Activated CD4-positive, alpha-beta T cell treated with anti-CD3 and anti-CD28 coated beads, Interleukin-2, amount 10 ng/mL, durations not matched to agents 24 days and 14 days (primary cell): Measurements from ENCODE around the gene GRK5. TPM values are rescaled to one million over a fixed set of nuclear protein-coding genes. Genes with fewer than 3 reads are reported as not detected.
A peak's percentile ranks its signal among the peaks of the same experiment; 100 is the strongest.

Source experiments
- DNase-seq: peaks from one replicate; pipeline ENCODE4 v3.0.0; 2022
- H3K27ac Mint-ChIP-seq: one replicate; pipeline ENCODE4 v1.8.0; 2022; ENCODE audit warnings: mild to moderate bottlenecking, mixed read lengths
- H3K27me3 Mint-ChIP-seq: one replicate; pipeline ENCODE4 v1.8.0; 2022; ENCODE audit warnings: mixed read lengths
- H3K36me3 Mint-ChIP-seq: one replicate; pipeline ENCODE4 v1.8.0; 2022; ENCODE audit warnings: low read depth, mild to moderate bottlenecking, mixed read lengths
- H3K4me1 Mint-ChIP-seq: one replicate; pipeline ENCODE4 v1.8.0; 2021; ENCODE audit warnings: mixed read lengths
- H3K4me3 Mint-ChIP-seq: one replicate; pipeline ENCODE4 v1.8.0; 2022; ENCODE audit warnings: mild to moderate bottlenecking, moderate library complexity, mixed read lengths
- H3K9me3 Mint-ChIP-seq: one replicate; pipeline ENCODE4 v1.8.0; 2021; ENCODE audit warnings: mixed read lengths
- intact Hi-C: fragments of 100-400 bp; cut with micrococcal nuclease; formaldehyde crosslinking; loops from one replicate; pipeline ENCODE4 v1.15.1; 2023
- total RNA-seq: library from RNA; stranded (reverse); gene quantifications from 2 replicates; pipeline ENCODE4 v1.2.3, GENCODE V29; 2022

GRK5 gene
- total RNA-seq, 1 donor from 2014 or later: 27.3 TPM

DNA sequence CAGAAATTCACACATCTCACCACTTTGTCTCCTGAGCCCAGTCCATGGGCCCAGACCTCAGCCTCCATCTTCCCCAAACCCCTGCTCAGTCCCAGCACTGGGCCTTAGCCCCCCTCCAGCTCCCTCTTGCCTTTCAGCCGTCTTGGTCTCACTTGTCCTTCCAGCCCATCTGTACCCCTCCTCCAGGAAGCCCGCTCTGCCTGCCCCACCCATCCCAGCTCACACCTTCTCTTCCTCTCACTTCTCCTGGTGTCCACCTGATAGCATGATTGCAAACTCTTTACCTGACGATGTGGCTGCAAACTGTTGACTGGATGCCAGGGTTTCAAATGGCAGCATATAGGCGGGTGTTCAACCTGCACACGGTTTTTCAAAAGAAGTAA, 238.6 kb downstream of the GRK5 start:
- Mint-ChIP-seq H3K4me1 (peaks cover 7% of the 10 kb centered on the region), H3K36me3 (peaks cover 17% of the 10 kb centered on the region), H3K27ac (no peak overlapping the region), H3K27me3 (no peaks in the 10 kb centered on the region), H3K9me3 (no peaks in the 10 kb centered on the region), H3K4me3 (no peak overlapping the region)
- intact Hi-C loops: loop anchor here (1.0 to 5.0 kb wide), 2 partner anchors 41 to 247 kb away; no protein-coding TSS in a partner anchor
- DNase-seq: no peak

DNA sequence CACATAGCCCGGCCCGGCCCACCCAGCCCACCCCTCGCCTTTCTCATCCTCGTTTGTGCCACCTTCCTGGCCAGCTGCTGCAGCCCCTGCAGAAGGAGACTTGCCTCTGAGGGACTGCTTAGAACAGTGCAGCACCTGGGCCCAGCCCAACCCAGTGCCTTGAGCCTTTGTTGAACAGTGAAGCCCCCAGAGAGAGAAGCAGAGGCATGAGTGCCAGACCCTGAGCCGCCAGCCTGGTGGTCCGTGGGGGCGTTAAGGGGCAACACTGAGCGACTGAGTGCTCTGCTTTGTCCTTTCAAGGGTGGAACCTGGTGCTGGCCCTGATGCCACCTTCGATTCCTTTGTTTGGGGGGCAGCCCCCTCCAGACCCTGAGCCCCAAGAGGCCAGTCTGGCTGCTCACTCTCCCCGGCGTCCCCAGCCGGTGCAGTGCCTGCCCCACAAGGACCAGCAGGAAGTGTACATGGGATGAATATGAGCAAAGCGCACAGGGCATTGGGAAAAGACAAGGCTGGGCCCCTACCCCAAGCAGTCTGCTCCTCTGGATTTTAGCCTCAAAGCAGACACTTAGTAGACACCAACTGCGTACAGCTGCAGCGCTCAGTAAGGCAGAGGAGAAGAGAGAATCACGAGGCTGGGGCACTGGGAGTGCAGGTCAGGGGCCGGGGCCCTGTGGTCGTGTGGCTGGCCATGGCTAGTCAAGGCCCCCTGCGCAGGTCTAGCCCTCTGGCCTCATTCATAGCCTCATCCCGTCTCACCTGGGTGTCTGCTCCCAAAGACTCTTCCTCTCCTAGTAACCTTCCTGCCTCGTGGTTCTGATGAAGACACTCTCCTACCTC, 239.3 kb downstream of the GRK5 start:
- no peaks in the 10 kb centered on the region for H3K27me3 Mint-ChIP-seq
- no peak overlapping the region for H3K27ac Mint-ChIP-seq
- intact Hi-C loops: loop anchor here (5.0 kb wide), 1 partner anchor 41 kb away; no protein-coding TSS in a partner anchor
- no peaks in the 10 kb centered on the region for H3K9me3 Mint-ChIP-seq
- H3K36me3 Mint-ChIP-seq: peaks cover 17% of the 10 kb centered on the region
- peaks cover 7% of the 10 kb centered on the region for H3K4me1 Mint-ChIP-seq
- no peak for DNase-seq
- H3K4me3 Mint-ChIP-seq: no peak overlapping the region

DNA sequence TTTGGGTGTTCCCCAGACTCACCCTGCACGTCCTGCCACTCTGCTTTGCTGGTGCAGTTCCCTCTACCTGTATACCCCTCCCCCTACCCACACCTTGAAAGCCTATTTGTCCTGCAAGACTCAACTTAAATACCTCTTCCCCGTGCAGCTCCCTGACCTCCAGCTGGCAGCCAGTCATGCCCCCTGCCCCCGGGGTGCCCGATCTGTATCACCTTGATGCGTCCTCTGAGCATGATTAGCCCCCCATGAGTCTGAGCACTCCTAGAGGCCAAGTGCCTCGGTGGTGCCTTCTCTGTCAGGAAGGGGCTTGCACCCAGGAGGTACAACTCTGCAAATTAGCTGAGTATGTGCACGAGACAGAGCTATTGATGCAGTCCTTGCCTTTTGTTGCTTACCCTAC, 240.1 kb downstream of the GRK5 start:
- Mint-ChIP-seq H3K4me3 (no peak overlapping the region), H3K27ac (peak overlapping the region; percentile 22), H3K4me1 (peaks cover 7% of the 10 kb centered on the region), H3K9me3 (no peaks in the 10 kb centered on the region), H3K36me3 (peaks cover 17% of the 10 kb centered on the region), H3K27me3 (no peaks in the 10 kb centered on the region)
- DNase-seq: no peak
- intact Hi-C loops: loop anchor here (5.0 kb wide), 1 partner anchor 40 kb away; no protein-coding TSS in a partner anchor

DNA sequence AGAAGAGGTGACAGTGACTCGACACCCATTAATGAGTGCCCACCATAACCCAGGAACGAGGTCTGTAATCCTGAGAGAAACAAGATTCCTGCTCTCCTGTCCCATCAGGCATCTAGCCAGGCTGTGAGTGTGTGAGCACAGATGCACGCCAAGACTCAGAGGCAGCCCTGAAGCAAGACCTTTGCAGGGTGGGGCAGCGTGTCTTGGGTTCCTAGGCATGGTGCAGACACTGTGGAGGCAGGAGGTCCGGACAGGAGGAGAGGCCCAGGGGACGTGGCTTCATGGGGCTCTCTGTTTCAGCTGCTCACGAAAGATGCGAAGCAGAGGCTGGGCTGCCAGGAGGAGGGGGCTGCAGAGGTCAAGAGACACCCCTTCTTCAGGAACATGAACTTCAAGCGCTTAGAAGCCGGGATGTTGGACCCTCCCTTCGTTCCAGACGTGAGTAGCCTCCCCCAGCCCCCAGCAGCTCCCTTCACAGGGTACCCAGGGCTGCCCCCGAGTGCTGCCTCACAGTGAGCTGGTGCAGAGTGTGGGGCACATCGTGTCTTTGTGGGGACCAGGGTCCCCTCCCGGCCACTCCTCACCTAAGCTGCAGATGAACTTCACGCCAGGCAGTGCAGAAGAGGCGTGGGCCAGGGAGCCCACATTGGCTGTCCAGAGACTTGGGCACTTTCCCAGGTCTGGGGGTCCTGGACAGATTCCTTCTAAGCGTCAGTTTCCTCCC, 240.6 kb downstream of the GRK5 start:
- intact Hi-C loops: loop anchor here (5.0 kb wide), 1 partner anchor 39 kb away; no protein-coding TSS in a partner anchor
- H3K9me3 Mint-ChIP-seq: no peaks in the 10 kb centered on the region
- H3K27me3 Mint-ChIP-seq: no peaks in the 10 kb centered on the region
- peaks cover 17% of the 10 kb centered on the region for H3K36me3 Mint-ChIP-seq
- peaks cover 7% of the 10 kb centered on the region for H3K4me1 Mint-ChIP-seq
- no peak overlapping the region for H3K27ac Mint-ChIP-seq
- H3K4me3 Mint-ChIP-seq: no peak overlapping the region
- no peak for DNase-seq

DNA sequence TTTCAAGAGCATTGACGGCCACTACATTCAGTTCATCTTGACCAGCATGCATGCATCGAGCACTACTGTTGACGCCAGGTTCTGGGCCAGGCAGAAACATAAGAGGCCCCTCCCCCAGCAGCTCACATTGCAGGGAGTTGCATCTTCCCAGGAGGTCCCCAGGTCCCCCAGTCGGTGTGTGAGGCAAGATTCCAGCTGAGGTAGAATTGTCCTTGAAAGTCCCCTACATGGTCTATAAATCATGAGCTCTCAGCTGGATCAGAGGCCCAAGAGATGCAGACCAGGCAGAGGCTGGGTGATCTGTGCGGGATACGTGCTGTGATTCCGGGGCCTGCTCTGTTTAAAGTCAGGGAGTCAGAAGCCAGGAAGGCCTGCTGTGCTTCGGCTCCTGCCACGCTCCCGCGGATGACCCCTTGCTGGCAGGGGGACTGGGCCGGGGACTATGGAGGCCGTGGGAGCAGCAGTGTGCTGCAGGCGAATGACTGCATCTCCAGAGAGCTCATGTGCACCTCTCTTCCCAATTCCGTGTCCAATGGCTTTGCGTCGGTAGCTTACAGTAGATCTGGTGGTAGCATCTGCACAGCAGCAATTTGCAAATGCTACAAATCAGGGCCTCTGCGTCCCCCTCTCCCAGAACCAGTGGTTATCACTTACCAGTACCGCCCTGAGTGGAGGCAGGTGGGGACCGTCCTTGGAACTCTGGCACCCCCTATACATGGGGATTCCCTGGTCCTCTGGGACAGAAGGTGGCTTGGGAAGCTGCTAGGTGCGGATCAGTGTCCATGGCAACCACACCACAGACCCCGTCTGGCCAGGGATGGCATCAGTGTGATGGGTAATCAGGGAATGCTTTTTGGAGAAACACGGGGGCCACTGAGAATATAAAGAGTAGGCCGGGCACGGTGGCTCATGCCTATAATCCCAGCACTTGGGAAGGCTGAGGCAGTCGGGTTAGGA, 241.5 kb downstream of the GRK5 start:
- H3K27me3 Mint-ChIP-seq: no peaks in the 10 kb centered on the region
- no peak for DNase-seq
- peaks cover 18% of the 10 kb centered on the region for H3K36me3 Mint-ChIP-seq
- intact Hi-C loops: loop anchor here (5.0 kb wide), 1 partner anchor 38 kb away; no protein-coding TSS in a partner anchor
- H3K4me3 Mint-ChIP-seq: no peak overlapping the region
- H3K9me3 Mint-ChIP-seq: no peaks in the 10 kb centered on the region
- no peak overlapping the region for H3K27ac Mint-ChIP-seq
- peaks cover 7% of the 10 kb centered on the region for H3K4me1 Mint-ChIP-seq

DNA sequence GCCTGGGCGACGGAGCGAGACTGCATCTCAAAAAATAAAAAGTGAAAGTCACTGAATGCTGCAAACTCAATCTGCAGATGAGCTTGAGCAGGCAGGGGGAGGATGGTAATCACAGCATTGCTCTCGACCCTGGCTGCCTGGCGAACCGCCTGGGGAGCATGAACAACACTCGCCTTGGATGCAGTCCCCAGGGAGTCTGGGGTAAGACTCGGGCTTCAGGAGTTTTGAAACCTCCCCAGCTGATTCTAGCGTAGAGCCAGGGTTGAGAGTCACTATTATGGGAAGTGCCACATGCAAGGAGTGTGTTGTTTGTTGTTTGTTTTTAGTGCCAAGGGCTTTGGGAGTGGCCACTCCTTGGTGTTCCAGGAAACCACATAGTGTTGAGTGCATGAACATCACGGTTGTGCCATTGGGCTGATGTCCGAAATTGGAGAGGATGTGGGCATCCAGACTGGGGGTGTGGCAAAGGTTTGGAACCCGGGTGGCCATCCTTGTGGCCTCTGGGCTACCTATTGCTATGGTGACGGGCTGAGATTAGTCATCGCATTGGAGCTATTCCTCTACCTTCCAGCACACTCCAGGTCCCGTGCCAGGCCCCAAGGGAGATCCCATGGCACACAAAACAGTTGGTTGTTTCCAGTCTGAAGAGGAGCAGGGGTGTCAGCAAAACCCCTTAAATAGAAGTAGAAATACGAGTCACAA, 242.5 kb downstream of the GRK5 start:
- Mint-ChIP-seq H3K4me1 (peaks cover 5% of the 10 kb centered on the region), H3K4me3 (no peak overlapping the region), H3K36me3 (peaks cover 18% of the 10 kb centered on the region), H3K27me3 (no peaks in the 10 kb centered on the region), H3K27ac (no peak overlapping the region), H3K9me3 (no peaks in the 10 kb centered on the region)
- intact Hi-C loops: loop anchor here (5.0 kb wide), 1 partner anchor 37 kb away; no protein-coding TSS in a partner anchor
- DNase-seq: no peak

DNA sequence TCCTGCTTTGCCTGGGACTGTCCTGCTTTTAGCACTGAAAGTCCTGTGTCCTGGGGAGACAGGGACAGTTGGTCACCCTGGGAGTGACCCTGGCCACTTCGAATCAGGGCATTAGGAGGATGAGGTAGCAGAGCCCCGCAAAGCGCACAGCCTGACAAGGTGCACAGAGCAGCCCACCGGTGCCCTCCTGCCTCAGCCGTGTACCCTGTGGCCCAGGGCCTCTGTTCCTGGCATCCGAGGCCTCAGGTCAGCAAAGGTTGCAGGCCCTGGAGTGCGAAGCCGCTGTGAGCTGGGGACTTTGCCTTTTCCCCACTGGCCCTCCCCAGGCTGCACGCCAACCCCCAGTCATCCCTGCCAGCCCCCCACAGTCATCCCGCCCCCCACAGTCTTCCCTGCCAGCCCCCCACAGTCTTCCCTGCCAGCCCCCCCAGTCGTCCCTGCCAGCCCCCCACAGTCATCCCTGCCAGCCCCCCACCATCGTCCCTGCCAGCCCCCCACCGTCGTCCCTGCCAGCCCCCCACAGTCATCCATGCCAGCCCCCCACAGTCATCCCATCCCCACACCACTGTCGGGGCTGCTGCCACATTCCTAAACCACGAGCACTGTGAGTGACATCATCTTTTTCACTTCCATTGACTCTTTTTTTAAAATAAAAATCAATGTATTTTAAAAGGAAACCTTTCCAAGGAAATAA, 243.4 kb downstream of the GRK5 start:
- DNase-seq: no peak
- no peaks in the 10 kb centered on the region for H3K4me1 Mint-ChIP-seq
- H3K9me3 Mint-ChIP-seq: no peaks in the 10 kb centered on the region
- H3K27ac Mint-ChIP-seq: no peak overlapping the region
- intact Hi-C loops: no loop called here
- H3K4me3 Mint-ChIP-seq: no peak overlapping the region
- H3K27me3 Mint-ChIP-seq: no peaks in the 10 kb centered on the region
- peaks cover 18% of the 10 kb centered on the region for H3K36me3 Mint-ChIP-seq

DNA sequence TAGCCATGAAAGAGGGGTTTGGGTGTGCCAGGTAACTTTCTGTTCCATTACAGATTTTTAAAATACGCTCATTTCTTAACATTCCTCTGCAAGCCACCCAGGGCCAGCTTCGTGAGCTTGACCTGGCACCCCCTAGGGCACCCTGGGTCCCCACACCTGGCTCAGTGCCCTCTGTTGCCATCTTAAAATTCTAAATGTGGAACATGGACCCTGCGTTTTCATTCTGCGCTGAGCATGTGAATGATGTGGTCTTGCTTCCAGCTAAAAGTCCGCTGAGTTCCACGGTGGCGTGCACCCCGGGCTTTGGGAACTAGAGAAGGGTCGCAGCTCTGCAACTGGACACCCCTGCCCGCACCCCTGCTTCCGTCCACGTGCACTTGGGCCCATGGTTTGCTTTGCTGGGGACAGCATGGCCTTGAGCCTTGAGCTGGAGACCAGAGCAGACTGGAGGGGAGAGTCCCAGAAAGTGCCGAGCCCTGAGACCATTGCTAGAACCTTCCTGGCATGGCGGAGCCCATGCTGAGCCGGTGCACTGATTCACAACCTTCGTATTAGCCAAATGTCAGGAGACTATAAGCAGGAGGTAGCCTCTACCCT, 244.0 kb downstream of the GRK5 start:
- H3K4me3 Mint-ChIP-seq: no peak overlapping the region
- no peaks in the 10 kb centered on the region for H3K4me1 Mint-ChIP-seq
- no peaks in the 10 kb centered on the region for H3K9me3 Mint-ChIP-seq
- H3K36me3 Mint-ChIP-seq: peaks cover 18% of the 10 kb centered on the region
- H3K27ac Mint-ChIP-seq: no peak overlapping the region
- intact Hi-C loops: no loop called here
- H3K27me3 Mint-ChIP-seq: no peaks in the 10 kb centered on the region
- no peak for DNase-seq

DNA sequence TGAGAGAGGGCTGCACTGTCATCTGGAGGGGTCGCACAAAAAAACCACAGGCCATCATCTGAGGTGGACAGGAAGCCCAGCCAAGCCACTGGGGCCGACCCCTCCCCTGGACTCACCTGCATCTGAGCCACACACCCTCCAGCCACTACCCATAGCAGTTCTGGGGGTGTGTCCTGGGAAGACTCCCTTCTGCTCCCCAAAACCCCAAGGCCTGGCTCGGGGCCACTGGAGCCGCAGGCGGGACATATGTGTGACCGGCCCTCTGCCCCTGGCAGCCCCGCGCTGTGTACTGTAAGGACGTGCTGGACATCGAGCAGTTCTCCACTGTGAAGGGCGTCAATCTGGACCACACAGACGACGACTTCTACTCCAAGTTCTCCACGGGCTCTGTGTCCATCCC, 245.0 kb downstream of the GRK5 start:
- Mint-ChIP-seq H3K4me3 (no peak overlapping the region), H3K9me3 (no peaks in the 10 kb centered on the region), H3K27ac (no peak overlapping the region), H3K4me1 (no peaks in the 10 kb centered on the region), H3K27me3 (no peaks in the 10 kb centered on the region), H3K36me3 (peaks cover 14% of the 10 kb centered on the region)
- DNase-seq: no peak
- intact Hi-C loops: no loop called here

DNA sequence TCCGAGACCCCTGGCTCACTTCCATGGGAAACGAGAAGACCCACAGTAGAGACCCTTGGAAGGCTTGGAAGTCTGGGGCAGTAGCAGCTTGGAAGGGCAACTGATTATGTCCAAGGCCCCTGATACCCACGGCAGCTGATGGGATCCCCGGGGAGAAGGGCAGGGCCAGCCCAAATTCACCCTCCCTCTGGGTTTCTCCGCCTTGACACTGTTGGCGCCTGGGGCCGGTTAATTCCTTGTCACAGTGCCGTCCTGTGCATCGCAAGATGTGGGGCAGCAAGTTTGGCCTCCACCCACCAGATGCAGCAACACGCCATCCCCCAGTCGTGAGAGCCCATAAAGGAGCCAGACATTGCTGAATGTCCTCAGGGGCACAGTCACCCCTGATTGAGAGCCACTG, 245.9 kb downstream of the GRK5 start:
- Mint-ChIP-seq H3K4me3 (no peak overlapping the region), H3K27ac (no peak overlapping the region), H3K9me3 (no peaks in the 10 kb centered on the region), H3K4me1 (no peaks in the 10 kb centered on the region), H3K36me3 (peaks cover 11% of the 10 kb centered on the region), H3K27me3 (no peaks in the 10 kb centered on the region)
- no peak for DNase-seq
- intact Hi-C loops: no loop called here

DNA sequence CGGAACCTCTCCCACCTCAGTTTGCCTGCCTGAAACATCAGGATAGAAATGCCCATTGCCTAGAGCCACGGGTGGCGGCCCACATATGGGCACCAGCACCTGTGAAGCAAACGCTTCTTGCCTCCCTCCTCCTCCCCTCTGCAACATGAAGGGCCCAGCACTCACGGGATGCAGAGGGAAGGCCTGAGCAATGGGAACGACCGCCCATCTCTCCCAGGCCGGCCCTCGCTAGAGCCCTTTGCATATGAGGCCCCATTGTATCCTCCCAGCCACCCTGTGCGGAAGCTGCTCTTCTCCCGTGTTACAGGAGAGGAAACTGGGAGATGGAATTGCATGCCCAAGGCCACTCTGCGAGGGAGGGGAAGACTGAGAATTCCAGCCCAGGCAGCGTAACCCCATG, 246.9 kb downstream of the GRK5 start:
- Mint-ChIP-seq H3K4me3 (no peak overlapping the region), H3K9me3 (no peaks in the 10 kb centered on the region), H3K4me1 (no peaks in the 10 kb centered on the region), H3K27me3 (no peaks in the 10 kb centered on the region), H3K36me3 (peaks cover 8% of the 10 kb centered on the region), H3K27ac (no peak overlapping the region)
- no peak for DNase-seq
- intact Hi-C loops: no loop called here

DNA sequence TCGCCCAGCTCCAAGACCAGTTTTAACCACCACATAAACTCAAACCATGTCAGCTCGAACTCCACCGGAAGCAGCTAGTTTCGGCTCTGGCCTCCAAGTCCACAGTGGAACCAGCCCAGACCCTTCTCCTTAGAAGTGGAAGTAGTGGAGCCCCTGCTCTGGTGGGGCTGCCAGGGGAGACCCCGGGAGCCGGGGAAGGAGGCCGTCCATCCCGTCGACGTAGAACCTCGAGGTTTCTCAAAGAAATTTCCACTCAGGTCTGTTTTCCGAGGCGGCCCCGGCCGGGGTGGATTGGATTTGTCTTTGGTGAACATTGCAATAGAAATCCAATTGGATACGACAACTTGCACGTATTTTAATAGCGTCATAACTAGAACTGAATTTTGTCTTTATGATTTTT, 247.6 kb downstream of the GRK5 start:
- intact Hi-C loops: no loop called here
- H3K4me3 Mint-ChIP-seq: no peak overlapping the region
- peaks cover 4% of the 10 kb centered on the region for H3K36me3 Mint-ChIP-seq

More for the DNA sequence above, 247.6 kb downstream of the GRK5 start:
- Mint-ChIP-seq H3K4me1 (no peaks in the 10 kb centered on the region), H3K9me3 (no peaks in the 10 kb centered on the region), H3K27ac (no peak overlapping the region), H3K27me3 (no peaks in the 10 kb centered on the region)
- DNase-seq: no peak
